ENCODE data around the gene CASP10.
"Not testable (repeated sequence)": the region's sequence is repeated elsewhere in the genome, so short reads cannot be mapped to it uniquely, and the experiment has no call there.

CASP10 gene

DNA sequence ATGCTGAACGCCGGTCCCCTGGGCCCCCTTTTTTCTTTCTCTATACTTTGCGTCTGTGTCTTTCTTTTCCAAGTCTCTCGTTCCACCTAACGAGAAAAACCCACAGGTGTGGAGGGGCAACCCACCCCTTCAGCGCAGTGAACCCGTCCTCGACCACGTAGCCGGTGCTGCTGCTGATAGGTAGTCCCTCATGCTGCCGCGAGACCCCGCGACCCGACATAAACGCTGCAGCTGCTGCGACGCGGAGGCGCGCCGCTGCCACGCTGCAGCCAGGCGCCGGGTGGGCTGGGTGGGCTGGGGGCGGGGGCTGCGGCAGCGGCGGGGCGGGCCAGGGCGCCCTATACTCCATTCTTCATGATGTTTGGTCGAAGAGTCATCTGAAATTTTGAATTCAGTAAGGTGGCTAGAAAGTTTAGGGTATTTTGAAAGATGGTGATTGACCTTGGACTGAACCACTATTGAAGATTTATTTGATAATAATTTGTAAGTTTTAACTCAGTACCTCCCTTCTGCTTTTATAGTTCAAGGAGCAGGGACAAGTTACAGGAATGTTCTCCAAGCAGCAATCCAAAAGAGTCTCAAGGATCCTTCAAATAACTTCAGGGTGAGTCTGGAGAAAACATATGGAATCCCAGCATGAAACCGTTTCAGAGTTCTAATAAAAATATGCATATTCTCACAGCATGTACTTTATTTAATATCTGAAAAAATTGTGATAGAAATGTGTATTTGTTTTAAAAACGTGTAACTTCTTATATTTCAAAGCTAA, 42.9 kb upstream of the CASP10 start:
- Histone ChIP-seq H3K27ac (peak overlapping the region; percentile 62), H3K4me1 (ENCODE audit: control insufficient read depth in 1 of 2, insufficient read depth in 1 of 2, low read depth in 1 of 2, low read length in 1 of 2) (peaks cover 5 to 10% of the 10 kb centered on the region in 2 experiments), H3K36me3 (peaks cover 100% of the 10 kb centered on the region), H3K27me3 (no peaks in the 10 kb centered on the region), H3K9me3 (no peaks in the 10 kb centered on the region), H3K4me3 (ENCODE audit: low read depth in 1 of 2, low read length in 1 of 2) (no peak overlapping the region)
- TF ChIP-seq, protein P1, sequence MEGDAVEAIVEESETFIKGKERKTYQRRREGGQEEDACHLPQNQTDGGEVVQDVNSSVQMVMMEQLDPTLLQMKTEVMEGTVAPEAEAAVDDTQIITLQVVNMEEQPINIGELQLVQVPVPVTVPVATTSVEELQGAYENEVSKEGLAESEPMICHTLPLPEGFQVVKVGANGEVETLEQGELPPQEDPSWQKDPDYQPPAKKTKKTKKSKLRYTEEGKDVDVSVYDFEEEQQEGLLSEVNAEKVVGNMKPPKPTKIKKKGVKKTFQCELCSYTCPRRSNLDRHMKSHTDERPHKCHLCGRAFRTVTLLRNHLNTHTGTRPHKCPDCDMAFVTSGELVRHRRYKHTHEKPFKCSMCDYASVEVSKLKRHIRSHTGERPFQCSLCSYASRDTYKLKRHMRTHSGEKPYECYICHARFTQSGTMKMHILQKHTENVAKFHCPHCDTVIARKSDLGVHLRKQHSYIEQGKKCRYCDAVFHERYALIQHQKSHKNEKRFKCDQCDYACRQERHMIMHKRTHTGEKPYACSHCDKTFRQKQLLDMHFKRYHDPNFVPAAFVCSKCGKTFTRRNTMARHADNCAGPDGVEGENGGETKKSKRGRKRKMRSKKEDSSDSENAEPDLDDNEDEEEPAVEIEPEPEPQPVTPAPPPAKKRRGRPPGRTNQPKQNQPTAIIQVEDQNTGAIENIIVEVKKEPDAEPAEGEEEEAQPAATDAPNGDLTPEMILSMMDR (IDR thresholded peaks at IDR 0.05) = no peak

DNA sequence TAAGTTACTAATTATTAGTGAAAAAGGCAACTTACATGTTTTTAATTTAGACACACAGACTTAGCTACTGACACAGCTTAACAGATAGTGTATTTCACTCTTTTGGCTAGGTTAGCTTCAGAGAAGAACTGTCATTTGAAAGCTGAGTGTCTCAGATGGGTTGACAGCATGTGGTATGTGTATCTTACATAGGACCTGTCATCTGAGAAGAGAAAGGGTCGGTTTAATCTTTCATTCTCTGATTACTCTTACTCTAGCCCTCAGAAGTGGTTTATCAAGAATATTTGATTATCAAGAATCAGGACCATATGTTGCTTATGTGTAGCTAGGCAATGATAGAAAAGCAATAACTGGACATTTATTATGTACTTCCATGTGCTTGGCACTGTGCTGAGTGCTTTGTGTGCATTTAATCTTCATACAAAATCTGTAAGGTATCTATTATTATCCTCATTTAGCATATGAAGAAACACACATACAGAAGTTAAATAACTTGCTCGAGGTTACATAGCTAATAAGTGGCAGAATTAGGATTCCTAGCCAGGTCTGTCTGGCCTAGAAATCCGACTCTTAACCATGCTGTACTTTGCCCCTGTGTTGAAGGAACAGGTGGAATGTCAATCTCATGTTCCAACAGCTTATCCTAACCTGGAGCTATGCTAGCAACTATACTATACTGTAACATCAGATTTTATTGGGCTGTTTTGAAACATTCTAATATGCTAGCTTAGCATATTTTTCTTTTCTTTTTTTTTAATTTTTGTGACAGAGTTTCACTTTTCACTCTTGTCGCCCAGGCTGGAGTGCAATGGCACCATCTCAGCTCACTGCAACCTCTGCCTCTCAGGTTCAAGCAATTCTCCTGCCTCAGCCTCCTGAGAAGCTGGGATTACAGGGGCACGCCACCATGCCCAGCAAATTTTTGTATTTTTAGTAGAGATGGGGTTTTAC, 38.6 kb upstream of the CASP10 start:
- H3K27ac ChIP-seq = peak overlapping the region; percentile 93
- H3K9me3 ChIP-seq = no peaks in the 10 kb centered on the region
- H3K36me3 ChIP-seq = peaks cover 99% of the 10 kb centered on the region
- H3K4me3 ChIP-seq (ENCODE audit: low read depth in 1 of 2, low read length in 1 of 2) = no peak overlapping the region
- H3K27me3 ChIP-seq = no peaks in the 10 kb centered on the region
- H3K4me1 ChIP-seq (ENCODE audit: control insufficient read depth in 1 of 2, insufficient read depth in 1 of 2, low read depth in 1 of 2, low read length in 1 of 2) = peaks cover 2 to 4% of the 10 kb centered on the region in 2 experiments
- TF ChIP-seq, protein P1 (IDR thresholded peaks at IDR 0.05) = no peak

DNA sequence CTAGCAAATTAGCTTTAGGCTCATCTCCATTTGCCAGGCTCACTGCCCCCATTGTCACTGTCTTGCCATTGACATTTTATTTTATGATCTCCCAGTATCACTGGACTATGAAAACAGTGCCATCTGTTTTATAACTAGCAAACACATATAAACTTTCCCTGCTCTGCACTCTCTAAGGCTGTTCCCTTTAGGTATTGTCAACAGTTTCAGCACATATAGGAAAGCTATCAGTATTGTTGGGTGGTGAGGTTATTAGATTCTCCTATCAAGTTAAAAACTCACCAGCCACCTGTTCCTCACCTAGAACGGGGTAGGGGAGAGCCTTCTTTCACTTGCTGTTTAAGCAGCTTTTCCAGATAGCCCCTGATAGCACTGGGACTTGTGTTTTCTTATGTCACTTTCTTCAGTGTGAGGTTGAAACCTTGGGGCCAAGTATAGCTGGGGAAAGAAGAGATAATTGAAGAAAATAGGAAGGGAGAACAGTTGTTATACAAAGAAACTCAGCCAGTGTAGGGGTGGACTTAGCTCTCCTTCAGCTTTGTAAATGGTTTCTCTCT, 34.4 kb upstream of the CASP10 start:
- peaks cover 34 to 38% of the 10 kb centered on the region in 2 experiments for H3K4me1 ChIP-seq (ENCODE audit: control insufficient read depth in 1 of 2, insufficient read depth in 1 of 2, low read depth in 1 of 2, low read length in 1 of 2)
- peak overlapping the region; percentile 93 for H3K27ac ChIP-seq
- H3K36me3 ChIP-seq = peaks cover 99% of the 10 kb centered on the region
- no peak overlapping the region for H3K4me3 ChIP-seq (ENCODE audit: low read depth in 1 of 2, low read length in 1 of 2)
- no peaks in the 10 kb centered on the region for H3K27me3 ChIP-seq
- TF ChIP-seq, protein P1 (IDR thresholded peaks at IDR 0.05) = no peak
- no peaks in the 10 kb centered on the region for H3K9me3 ChIP-seq

DNA sequence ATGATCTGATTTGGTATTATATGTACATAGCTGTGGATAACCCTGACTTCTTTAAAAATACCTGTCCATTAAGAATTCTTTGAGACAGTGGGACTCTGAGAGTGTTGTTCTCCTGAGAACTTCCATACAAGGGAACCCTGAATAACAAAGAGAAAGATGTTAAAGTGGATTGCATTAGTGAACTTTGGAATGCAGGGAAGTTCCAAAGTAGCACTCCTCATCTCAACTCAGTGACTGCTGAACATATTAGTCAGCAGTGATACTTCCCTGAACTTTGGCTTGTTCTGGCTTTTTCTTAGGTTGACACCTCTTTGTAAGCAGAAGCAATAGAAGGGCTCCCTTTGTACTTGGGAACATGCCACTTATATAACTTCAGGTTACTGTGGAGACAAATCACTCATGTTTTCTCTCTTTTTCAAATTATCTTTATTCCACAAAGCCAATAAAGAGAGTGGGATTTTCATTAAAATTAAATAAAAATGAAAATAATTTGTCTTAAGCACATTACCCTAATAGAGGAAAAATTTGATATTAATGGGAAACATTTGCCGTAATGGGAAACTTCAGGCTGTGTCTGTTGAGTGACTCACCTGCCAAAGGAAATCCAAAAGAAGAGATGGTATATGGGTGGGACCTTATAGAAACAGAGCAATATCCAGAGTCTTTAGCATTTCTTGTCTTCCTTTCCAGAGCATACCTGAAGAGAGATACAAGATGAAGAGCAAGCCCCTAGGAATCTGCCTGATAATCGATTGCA, 33.7 kb upstream of the CASP10 start:
- peaks cover 39 to 42% of the 10 kb centered on the region in 2 experiments for H3K4me1 ChIP-seq (ENCODE audit: control insufficient read depth in 1 of 2, insufficient read depth in 1 of 2, low read depth in 1 of 2, low read length in 1 of 2)
- peak overlapping the region; percentile 93 for H3K27ac ChIP-seq
- no peaks in the 10 kb centered on the region for H3K27me3 ChIP-seq
- peaks cover 98% of the 10 kb centered on the region for H3K36me3 ChIP-seq
- no peaks in the 10 kb centered on the region for H3K9me3 ChIP-seq
- no peak overlapping the region for H3K4me3 ChIP-seq (ENCODE audit: low read depth in 1 of 2, low read length in 1 of 2)
- TF ChIP-seq, protein P1 (IDR thresholded peaks at IDR 0.05) = no peak

DNA sequence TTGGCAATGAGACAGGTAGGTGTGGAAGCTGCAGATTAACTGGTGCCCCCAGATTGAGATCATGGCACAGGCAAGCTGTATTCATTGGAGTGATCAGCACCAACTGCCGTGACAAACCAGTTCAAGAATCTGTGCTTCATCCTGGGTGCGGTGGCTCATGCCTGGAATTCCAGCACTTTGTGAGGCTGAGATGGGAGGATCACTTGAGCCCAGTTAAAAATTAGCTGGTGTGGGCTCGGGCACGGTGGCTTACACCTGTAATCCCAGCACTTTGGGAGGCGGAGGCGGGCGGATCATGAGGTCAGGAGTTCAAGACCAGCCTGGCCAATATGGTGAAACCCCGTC, 33.1 kb upstream of the CASP10 start:
- H3K27ac ChIP-seq = peak overlapping the region; percentile 93
- peaks cover 98% of the 10 kb centered on the region for H3K36me3 ChIP-seq
- peaks cover 45 to 48% of the 10 kb centered on the region in 2 experiments for H3K4me1 ChIP-seq (ENCODE audit: control insufficient read depth in 1 of 2, insufficient read depth in 1 of 2, low read depth in 1 of 2, low read length in 1 of 2)
- H3K4me3 ChIP-seq (ENCODE audit: low read depth in 1 of 2, low read length in 1 of 2); H3K9me3 ChIP-seq; H3K27me3 ChIP-seq: not testable (repeated sequence)
